RWPE2 (cell line): ENCODE data around the gene AMFR.

Source experiments
- ATAC-seq: fragments of 200-7000 bp; cut with Tn5 transposase; 3 replicates; pipeline ENCODE4 v1.9.1; 2021; ENCODE audit warnings: low read depth
- DNase-seq: peaks from one replicate; pipeline ENCODE4 v3.0.0-alpha.2; 2020; ENCODE audit warnings: low spot score
- H3K27ac ChIP-seq: fragments of 450-650 bp; 2 replicates; pipeline ENCODE4 v1.5.1; 2017; ENCODE audit warnings: mild to moderate bottlenecking; ENCODE audit not compliant: poor library complexity, severe bottlenecking
- H3K27me3 ChIP-seq: fragments of 250-450 bp; sonication (Bioruptor Pico); 2 replicates; pipeline ENCODE4 v1.5.1; 2021; ENCODE audit warnings: mild to moderate bottlenecking, moderate library complexity; ENCODE audit not compliant: insufficient read depth, poor library complexity, severe bottlenecking
- H3K36me3 ChIP-seq: fragments of 250-450 bp; sonication (Bioruptor Pico); 2 replicates; pipeline ENCODE4 v1.5.1; 2020; ENCODE audit warnings: low read depth, mild to moderate bottlenecking, moderate library complexity
- H3K4me1 ChIP-seq: fragments of 250-450 bp; sonication (Bioruptor Pico); 2 replicates; pipeline ENCODE4 v1.5.1; 2021; ENCODE audit warnings: mild to moderate bottlenecking, moderate library complexity; ENCODE audit not compliant: insufficient read depth, poor library complexity, severe bottlenecking
- H3K4me3 ChIP-seq: fragments of 250-450 bp; sonication (Bioruptor Pico); 2 replicates; pipeline ENCODE4 v1.5.1; 2021; ENCODE audit warnings: mild to moderate bottlenecking, moderate library complexity; ENCODE audit not compliant: severe bottlenecking
- H3K9me3 ChIP-seq: fragments of 250-450 bp; sonication (Bioruptor Pico); 2 replicates; pipeline ENCODE4 v1.5.1; 2021; ENCODE audit warnings: mild to moderate bottlenecking, moderate library complexity; ENCODE audit not compliant: severe bottlenecking
- TF ChIP-seq, protein P1 (sequence below): fragments of 450-650 bp; IDR thresholded peaks from one replicate; pipeline ENCODE4 v1.5.1; 2017; ENCODE audit warnings: mild to moderate bottlenecking, moderate library complexity; ENCODE audit not compliant: poor library complexity, severe bottlenecking

AMFR gene

DNA sequence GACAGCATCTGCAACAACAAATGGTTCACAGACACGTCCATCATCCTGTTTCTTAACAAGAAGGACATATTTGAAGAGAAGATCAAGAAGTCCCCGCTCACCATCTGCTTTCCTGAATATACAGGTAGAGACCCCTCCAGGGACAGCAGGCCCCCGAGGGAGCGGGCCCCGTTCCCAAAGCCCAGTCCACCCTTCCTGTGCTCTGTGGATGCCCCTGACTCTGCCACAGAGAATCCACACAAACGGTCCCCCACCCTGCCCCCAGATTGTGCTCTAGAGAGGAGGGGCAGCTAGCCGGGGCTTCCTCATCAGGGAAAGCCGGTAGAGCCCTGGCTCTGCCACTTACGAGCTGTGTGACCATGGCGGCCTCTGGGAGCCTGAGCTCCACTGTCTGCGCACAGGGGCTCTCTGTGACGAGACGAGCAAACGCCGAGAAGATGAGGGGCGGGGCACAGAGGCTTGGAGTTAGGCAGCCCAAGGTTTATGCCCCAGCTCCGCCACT is 84.4 kb downstream of the AMFR start:
- DNase-seq (no peak), ATAC-seq (no peak)
- Histone ChIP-seq H3K27ac (no peak overlapping the region), H3K36me3 (no peaks in the 10 kb centered on the region), H3K9me3 (no peaks in the 10 kb centered on the region), H3K27me3 (no peaks in the 10 kb centered on the region), H3K4me1 (peaks cover 15% of the 10 kb centered on the region), H3K4me3 (no peak overlapping the region)
- TF ChIP-seq, protein P1, sequence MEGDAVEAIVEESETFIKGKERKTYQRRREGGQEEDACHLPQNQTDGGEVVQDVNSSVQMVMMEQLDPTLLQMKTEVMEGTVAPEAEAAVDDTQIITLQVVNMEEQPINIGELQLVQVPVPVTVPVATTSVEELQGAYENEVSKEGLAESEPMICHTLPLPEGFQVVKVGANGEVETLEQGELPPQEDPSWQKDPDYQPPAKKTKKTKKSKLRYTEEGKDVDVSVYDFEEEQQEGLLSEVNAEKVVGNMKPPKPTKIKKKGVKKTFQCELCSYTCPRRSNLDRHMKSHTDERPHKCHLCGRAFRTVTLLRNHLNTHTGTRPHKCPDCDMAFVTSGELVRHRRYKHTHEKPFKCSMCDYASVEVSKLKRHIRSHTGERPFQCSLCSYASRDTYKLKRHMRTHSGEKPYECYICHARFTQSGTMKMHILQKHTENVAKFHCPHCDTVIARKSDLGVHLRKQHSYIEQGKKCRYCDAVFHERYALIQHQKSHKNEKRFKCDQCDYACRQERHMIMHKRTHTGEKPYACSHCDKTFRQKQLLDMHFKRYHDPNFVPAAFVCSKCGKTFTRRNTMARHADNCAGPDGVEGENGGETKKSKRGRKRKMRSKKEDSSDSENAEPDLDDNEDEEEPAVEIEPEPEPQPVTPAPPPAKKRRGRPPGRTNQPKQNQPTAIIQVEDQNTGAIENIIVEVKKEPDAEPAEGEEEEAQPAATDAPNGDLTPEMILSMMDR, result no peak

DNA sequence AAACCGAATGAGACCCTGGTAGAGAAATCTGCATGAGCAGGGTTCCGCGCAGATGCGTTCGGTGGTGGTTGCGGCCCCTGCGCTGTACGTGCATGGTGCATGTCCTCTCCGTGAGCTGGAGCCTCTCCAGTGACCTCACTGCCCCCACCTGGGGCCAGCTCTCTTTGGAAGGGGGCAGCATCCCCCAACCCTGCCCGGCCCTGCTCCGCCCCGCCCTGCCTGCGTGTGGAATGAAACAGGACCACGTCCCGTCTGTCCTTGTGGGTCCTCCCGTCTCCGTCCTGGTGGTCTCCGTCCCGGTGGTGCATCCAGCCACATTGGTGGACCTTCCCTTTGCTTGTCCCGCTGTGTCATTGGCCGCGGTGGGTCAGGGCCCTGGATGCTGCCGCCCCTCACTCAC is 84.9 kb downstream of the AMFR start:
- Histone ChIP-seq H3K4me3 (no peak overlapping the region), H3K36me3 (no peaks in the 10 kb centered on the region), H3K27me3 (no peaks in the 10 kb centered on the region), H3K27ac (no peak overlapping the region), H3K9me3 (no peaks in the 10 kb centered on the region), H3K4me1 (peaks cover 15% of the 10 kb centered on the region)
- TF ChIP-seq, protein P1, result no peak
- no peak for DNase-seq
- no peak for ATAC-seq

DNA sequence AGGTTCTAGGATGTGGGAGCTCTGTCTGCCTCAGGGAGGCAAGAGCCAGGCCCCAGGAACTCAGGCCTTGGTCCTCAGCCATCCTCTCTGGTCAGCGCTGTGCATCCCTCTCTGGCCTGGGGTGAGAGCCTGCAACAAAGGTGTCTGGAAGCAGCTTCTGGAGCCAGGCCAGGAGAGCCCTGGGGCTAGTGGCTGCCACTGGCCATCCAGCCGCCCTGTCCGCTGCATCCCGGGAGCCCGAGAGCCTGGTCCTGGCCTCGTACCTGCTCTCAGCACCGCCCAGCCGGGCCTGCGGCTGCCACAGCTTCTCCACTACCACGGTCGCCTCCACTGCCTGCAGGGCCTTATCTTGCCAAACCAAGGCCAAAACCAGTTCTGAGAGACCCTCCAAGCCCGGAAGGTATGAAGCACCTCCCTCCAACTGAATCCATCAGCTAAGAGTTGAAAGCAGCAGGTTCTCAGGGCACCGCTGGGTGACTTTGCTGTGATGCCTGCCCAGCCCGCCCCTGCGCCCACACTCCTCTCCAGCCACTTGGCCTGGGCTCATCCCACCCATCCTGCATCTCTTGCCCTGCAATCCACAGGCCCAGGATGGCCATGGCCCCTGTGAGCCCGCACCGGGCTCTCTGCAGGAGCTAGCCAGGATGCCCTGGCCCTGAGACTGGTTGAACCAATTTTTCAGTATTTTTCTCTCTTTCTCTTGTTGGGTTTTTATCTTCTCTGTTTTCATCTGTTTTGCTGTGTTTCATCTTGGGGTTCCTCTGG is 85.7 kb downstream of the AMFR start:
- no peak for ATAC-seq
- H3K36me3 ChIP-seq, result no peaks in the 10 kb centered on the region
- H3K9me3 ChIP-seq, result no peaks in the 10 kb centered on the region
- no peak for DNase-seq
- H3K4me1 ChIP-seq, result peaks cover 20% of the 10 kb centered on the region
- TF ChIP-seq, protein P1, result no peak
- no peaks in the 10 kb centered on the region for H3K27me3 ChIP-seq
- no peak overlapping the region for H3K27ac ChIP-seq
- no peak overlapping the region for H3K4me3 ChIP-seq

DNA sequence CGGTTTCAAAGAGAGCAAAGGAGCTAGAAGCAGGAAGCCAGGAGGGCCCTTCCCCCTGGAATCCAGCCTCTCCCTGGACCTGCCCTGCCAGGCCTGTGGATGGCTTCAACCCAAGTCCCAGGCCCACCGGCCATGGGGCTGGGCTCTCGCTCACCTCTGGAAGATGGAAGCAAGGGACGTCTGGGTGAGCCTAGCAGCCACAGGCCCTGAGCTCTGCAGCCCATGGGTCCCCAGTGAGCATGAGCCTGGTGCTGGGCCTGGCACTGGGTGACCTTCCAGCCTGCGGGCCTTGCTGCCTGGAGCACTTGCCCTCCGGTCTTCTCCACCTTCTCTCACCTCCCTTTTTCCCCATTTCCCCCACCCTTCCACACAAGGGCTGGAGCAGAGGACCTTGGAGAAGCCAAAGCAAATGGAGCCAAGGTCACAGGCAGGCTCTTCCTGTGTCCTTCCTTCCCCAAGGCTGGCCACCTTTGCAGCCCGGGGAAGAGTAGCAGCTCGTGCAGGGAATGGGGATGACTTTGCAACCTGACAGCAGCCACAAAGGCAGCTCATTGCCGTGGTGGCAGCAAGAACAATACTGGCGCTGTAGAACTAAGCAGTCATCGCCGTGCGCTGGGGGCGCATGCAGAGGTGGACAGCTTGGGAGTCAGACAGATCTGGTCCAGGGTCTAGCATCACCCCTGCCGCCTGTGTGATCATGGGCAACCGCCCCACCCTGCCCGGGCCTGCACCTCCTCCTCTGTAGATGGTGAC is 86.6 kb downstream of the AMFR start:
- ATAC-seq (no peak), DNase-seq (no peak)
- Histone ChIP-seq H3K4me3 (no peak overlapping the region), H3K27me3 (no peaks in the 10 kb centered on the region), H3K4me1 (peaks cover 12% of the 10 kb centered on the region), H3K27ac (no peak overlapping the region), H3K9me3 (no peaks in the 10 kb centered on the region), H3K36me3 (no peaks in the 10 kb centered on the region)
- TF ChIP-seq, protein P1, result no peak

DNA sequence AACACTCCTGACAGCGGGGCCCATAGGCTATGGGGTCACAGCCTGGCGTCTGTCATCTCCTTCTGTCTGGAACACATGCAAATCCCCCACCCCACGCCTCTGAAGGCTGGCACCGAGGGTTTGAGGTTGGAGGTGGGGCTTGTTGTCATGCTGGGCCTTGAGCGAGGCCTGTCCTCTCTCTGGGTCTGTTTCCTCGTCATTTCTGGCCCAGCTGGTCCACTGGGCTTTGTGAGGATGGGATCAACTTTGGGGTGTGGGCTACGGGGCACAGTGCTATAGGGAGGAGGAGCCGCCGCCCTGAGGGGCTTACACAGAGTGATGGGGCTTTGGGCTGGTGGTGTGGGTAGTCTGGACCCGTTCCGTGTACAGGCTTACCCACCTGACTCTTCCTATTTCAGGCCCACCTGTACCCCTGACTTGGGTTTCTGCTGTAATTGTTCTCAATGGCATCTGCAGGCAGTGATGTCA is 87.5 kb downstream of the AMFR start:
- Histone ChIP-seq H3K4me1 (peaks cover 12% of the 10 kb centered on the region), H3K4me3 (no peak overlapping the region), H3K9me3 (no peaks in the 10 kb centered on the region), H3K36me3 (no peaks in the 10 kb centered on the region), H3K27me3 (no peaks in the 10 kb centered on the region), H3K27ac (no peak overlapping the region)
- TF ChIP-seq, protein P1, result no peak
- DNase-seq (no peak), ATAC-seq (no peak)
